ENCODE data around the gene MMD.

GRCh38 chr17:55436224-55437158, 14.9 kb upstream of the MMD start:
- no peak for TF ChIP-seq POLR2AphosphoS5 (IDR thresholded peaks at IDR 0.05; ENCODE audit: insufficient read depth in 1 of 2, low read depth in 1 of 2)
- TF ChIP-seq, protein P1, sequence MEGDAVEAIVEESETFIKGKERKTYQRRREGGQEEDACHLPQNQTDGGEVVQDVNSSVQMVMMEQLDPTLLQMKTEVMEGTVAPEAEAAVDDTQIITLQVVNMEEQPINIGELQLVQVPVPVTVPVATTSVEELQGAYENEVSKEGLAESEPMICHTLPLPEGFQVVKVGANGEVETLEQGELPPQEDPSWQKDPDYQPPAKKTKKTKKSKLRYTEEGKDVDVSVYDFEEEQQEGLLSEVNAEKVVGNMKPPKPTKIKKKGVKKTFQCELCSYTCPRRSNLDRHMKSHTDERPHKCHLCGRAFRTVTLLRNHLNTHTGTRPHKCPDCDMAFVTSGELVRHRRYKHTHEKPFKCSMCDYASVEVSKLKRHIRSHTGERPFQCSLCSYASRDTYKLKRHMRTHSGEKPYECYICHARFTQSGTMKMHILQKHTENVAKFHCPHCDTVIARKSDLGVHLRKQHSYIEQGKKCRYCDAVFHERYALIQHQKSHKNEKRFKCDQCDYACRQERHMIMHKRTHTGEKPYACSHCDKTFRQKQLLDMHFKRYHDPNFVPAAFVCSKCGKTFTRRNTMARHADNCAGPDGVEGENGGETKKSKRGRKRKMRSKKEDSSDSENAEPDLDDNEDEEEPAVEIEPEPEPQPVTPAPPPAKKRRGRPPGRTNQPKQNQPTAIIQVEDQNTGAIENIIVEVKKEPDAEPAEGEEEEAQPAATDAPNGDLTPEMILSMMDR (IDR thresholded peaks at IDR 0.05), result no peak
- no peak for TF ChIP-seq POLR2A (IDR thresholded peaks at IDR 0.05)

Measured in vagina (tissue), 2 donors.